ENCODE measurements around the gene GPS1. TPM values are rescaled to one million over a fixed set of nuclear protein-coding genes. Genes with fewer than 3 reads are reported as not detected.

Gene GPS1
- total and polyA plus RNA-seq, 2 of the 4 experiments (the other 2 are of a cell fraction), result 157 to 181 TPM

GRCh38 chr17:82012261-82012639 is 39.4 kb upstream of the GPS1 start:
- POLR2A ChIA-PET (ENCODE audit: unreplicated experiment), result no interaction called here
- dilution Hi-C loops (cut with HindIII; ENCODE audit: low sequenced_read_pairs, unreplicated experiment), result no loop called here
- CTCF ChIA-PET, result interaction anchor here (0.5 to 1.3 kb wide), 2 partner anchors 53 to 124 kb away, joined by 3 to 4 read pairs; no protein-coding TSS in a partner anchor

More at GRCh38 chr17:82012261-82012639, 39.4 kb upstream of the GPS1 start:
- no peak overlapping the region for H4K8ac ChIP-seq (ENCODE audit: low read depth in 2 of 2, low read length in 2 of 2)
- no peak overlapping the region for H3K4ac ChIP-seq (ENCODE audit: low read depth, low read length)
- H3K18ac ChIP-seq (ENCODE audit: low read depth, low read length), result no peak overlapping the region
- no peaks in the 10 kb centered on the region for H3K9me3 ChIP-seq (ENCODE audit: control insufficient read depth, insufficient read depth, low read length)
- no peak overlapping the region for H2AK5ac ChIP-seq (ENCODE audit: low read depth, low read length)
- no peak overlapping the region for H3K23ac ChIP-seq (ENCODE audit: low read depth, low read length)
- peaks cover 3% of the 10 kb centered on the region; the same call in 1 of the 2 replicates for H3K36me3 ChIP-seq (ENCODE audit: control insufficient read depth, insufficient read depth, low read length)
- no peak for ATAC-seq (ENCODE audit: low read depth)
- DNase-seq, result no peak
- no peak overlapping the region for H3K56ac ChIP-seq (ENCODE audit: extremely low read depth, insufficient read depth, low read length)
- no peak overlapping the region for H2BK15ac ChIP-seq (ENCODE audit: low read depth, low read length)
- H2AFZ ChIP-seq (replicated peaks; ENCODE audit: low read length, poor library complexity), result no peak overlapping the region
- no peak overlapping the region for H3K4me3 ChIP-seq (ENCODE audit: insufficient read depth, low read depth, low read length)
- no peak overlapping the region for H2AK9ac ChIP-seq (replicated peaks; ENCODE audit: low read depth, low read length, poor library complexity)
- H3K4me1 ChIP-seq (ENCODE audit: control insufficient read depth, insufficient read depth, low read length), result no peaks in the 10 kb centered on the region
- no peak overlapping the region for H4K5ac ChIP-seq (ENCODE audit: low read depth, low read length)
- intact Hi-C loops (cut with micrococcal nuclease) (no loop called here), in situ Hi-C loops (cut with MboI; ENCODE audit: low sequenced_read_pairs) (no loop called here)
- no peaks in the 10 kb centered on the region for H3K79me1 ChIP-seq (ENCODE audit: low read depth in 1 of 2, low read length in 2 of 2)
- WGBS, 2 experiments (ENCODE audit: extremely low coverage in 2 of 2, insufficient read length in 1 of 2), result 74% methylated on average over 15 of the region's 20 CpGs; no CpG with 5 or more reads in 1 of the 2 experiments
- no peaks in the 10 kb centered on the region for H3K27me3 ChIP-seq (ENCODE audit: control insufficient read depth, insufficient read depth, low read length)
- no peaks in the 10 kb centered on the region for H3K9me1 ChIP-seq (ENCODE audit: insufficient read depth, low read length)
- no peak for TF ChIP-seq RAD21 (IDR thresholded peaks at IDR 0.05; ENCODE audit: low read length)
- TF ChIP-seq NFE2L2 (IDR thresholded peaks at IDR 0.05; ENCODE audit: low read depth, low read length), result no peak
- TF ChIP-seq MAZ (IDR thresholded peaks at IDR 0.05; ENCODE audit: borderline replicate concordance, low read depth, low read length), result no peak
- TF ChIP-seq BHLHE40 (IDR thresholded peaks at IDR 0.05; ENCODE audit: low read depth, low read length), result no peak
- no peak for TF ChIP-seq USF2 (IDR thresholded peaks at IDR 0.05; ENCODE audit: low read depth, low read length)
- no peak for TF ChIP-seq SMC3 (IDR thresholded peaks at IDR 0.05; ENCODE audit: low read depth, low read length)
- no peak for TF ChIP-seq RCOR1 (IDR thresholded peaks at IDR 0.05; ENCODE audit: insufficient replicate concordance, low read length)
- no peak for TF ChIP-seq MAFK (IDR thresholded peaks at IDR 0.05; ENCODE audit: low read depth, low read length)
- no peak for TF ChIP-seq RFX5 (IDR thresholded peaks at IDR 0.05; ENCODE audit: low read depth, low read length)
- no peak for TF ChIP-seq CTCF (conservative IDR thresholded peaks at IDR 0.05; ENCODE audit: low read depth, low read length)
- no peak for TF ChIP-seq MXI1 (IDR thresholded peaks at IDR 0.05; ENCODE audit: borderline replicate concordance, low read depth, low read length)
- no peak for TF ChIP-seq CEBPB (IDR thresholded peaks at IDR 0.05; ENCODE audit: low read depth, low read length)
- no peak for TF ChIP-seq CHD1 (IDR thresholded peaks at IDR 0.05; ENCODE audit: low read depth, low read length)
- no peak for TF ChIP-seq ELK1 (IDR thresholded peaks at IDR 0.05; ENCODE audit: borderline replicate concordance, low read depth, low read length)
- TF ChIP-seq FOS (IDR thresholded peaks at IDR 0.05; ENCODE audit: low read depth, low read length), result no peak
- TF ChIP-seq POLR2A (IDR thresholded peaks at IDR 0.05; ENCODE audit: low read depth, low read length), result no peak
- H3K4me2 ChIP-seq (ENCODE audit: low read depth, low read length), result no peak overlapping the region
- H4K20me1 ChIP-seq (ENCODE audit: insufficient read depth, low read length), result no peaks in the 10 kb centered on the region; the same call in 1 of the 2 replicates
- BruUV-seq (replicated peaks), result no TSS peak
- H4K91ac ChIP-seq (ENCODE audit: insufficient read depth, low read depth, low read length), result no peak overlapping the region
- no peak overlapping the region for H2BK20ac ChIP-seq (ENCODE audit: low read depth, low read length)
- H3K27ac ChIP-seq (ENCODE audit: insufficient read depth, low read length), result no peak overlapping the region
- H2BK120ac ChIP-seq (ENCODE audit: low read depth, low read length), result no peak overlapping the region
- H3K14ac ChIP-seq (replicated peaks; ENCODE audit: low read depth, low read length), result no peak overlapping the region
- no peak overlapping the region for H3K9ac ChIP-seq (ENCODE audit: low read depth, low read length)
- H2BK5ac ChIP-seq (ENCODE audit: low read depth, low read length, poor library complexity, severe bottlenecking), result no peak overlapping the region

Data from IMR-90 (cell line).